ENCODE data around the gene TMEM179. TPM values are rescaled to one million over a fixed set of nuclear protein-coding genes. Genes with fewer than 3 reads are reported as not detected.

TMEM179 gene
- total and polyA plus RNA-seq, 2 donors (not counting 1 experiment from before 2014, with no cell fraction given): not detected

DNA sequence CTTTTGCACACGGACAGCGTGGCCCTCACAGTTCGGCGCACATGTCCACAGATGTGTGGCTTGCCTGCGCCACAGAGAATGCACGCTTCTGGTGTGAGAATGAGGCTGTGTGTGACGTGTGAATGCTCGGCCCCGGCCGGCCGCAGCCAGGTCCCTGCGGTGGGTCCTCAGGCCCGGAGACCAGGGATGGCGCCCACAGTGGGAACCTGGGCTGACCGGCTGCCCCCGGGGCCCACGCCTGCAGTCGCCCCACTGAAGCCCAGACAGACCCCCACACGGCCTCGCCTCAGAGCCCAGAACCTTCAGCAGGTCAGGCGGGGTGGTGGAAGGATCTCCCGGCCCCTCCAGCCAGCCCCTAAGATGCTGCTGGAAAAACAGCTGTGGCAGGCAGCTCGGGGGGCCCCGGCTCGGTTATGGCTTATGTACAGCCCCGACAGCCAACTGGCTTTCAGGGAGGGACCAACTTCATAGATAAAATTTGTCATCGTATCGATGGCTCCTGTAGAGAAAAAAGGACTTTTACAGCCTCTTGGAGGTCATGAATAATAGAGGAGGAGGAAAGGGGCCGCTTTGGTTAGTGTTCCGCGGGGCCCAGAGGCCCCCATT, 29.5 kb downstream of the TMEM179 start:
- Histone ChIP-seq H3K9ac (ENCODE audit: low read length) (no peak overlapping the region), H4K20me1 (ENCODE audit: control insufficient read depth, insufficient read depth, low read length, poor library complexity, severe bottlenecking) (no peaks in the 10 kb centered on the region), H3K27me3 (replicated peaks in 1 of 4; ENCODE audit: control extremely low read depth in 1 of 4, control insufficient read depth in 3 of 4, insufficient read depth in 4 of 4, low read length in 3 of 4) (no peaks in the 10 kb centered on the region), H3K4me2 (replicated peaks; ENCODE audit: low read depth, low read length, poor library complexity, severe bottlenecking) (no peak overlapping the region), H3K9me3 (ENCODE audit: control extremely low read depth in 1 of 3, control insufficient read depth in 2 of 3, insufficient read depth in 1 of 3, low read length in 2 of 3) (no peaks in the 10 kb centered on the region), H2AFZ (ENCODE audit: insufficient read depth, low read depth, low read length, poor library complexity, severe bottlenecking) (no peak overlapping the region), H3K79me2 (ENCODE audit: control insufficient read depth, insufficient read depth, low read length) (no peaks in the 10 kb centered on the region), H3K4me1 (ENCODE audit: control insufficient read depth in 2 of 2, insufficient read depth in 2 of 2, low read length in 2 of 2) (no peaks in the 10 kb centered on the region), H3K4me3 (ENCODE audit: control extremely low read depth in 1 of 5, extremely low read depth in 1 of 5, insufficient read depth in 1 of 5, low read depth in 2 of 5, low read length in 4 of 5) (no peak overlapping the region), H3K36me3 (replicated peaks in 1 of 2; ENCODE audit: control extremely low read depth in 1 of 2, control insufficient read depth in 1 of 2, extremely low read depth in 1 of 2, insufficient read depth in 2 of 2, low read length in 1 of 2) (no peaks in the 10 kb centered on the region), H3K27ac (ENCODE audit: low read length in 2 of 2) (no peak overlapping the region)
- no peak for ATAC-seq (ENCODE audit: low read depth)
- Mint-ChIP-seq H3K27me3 (no peaks in the 10 kb centered on the region), H3K27ac (no peak overlapping the region), H3K4me3 (no peak overlapping the region), H3K4me1 (no peaks in the 10 kb centered on the region), H3K9me3 (ENCODE audit: insufficient read depth) (no peaks in the 10 kb centered on the region)
- DNase-seq: no peak
- ChIA-PET CTCF (no interaction called here), POLR2A (no interaction called here)
- intact Hi-C loops (cut with micrococcal nuclease): no loop called here
- TF ChIP-seq EZH2 (IDR thresholded peaks at IDR 0.05; ENCODE audit: borderline replicate concordance, insufficient read depth, low read depth, low read length, poor library complexity, severe bottlenecking): no peak
- TF ChIP-seq, protein P1, sequence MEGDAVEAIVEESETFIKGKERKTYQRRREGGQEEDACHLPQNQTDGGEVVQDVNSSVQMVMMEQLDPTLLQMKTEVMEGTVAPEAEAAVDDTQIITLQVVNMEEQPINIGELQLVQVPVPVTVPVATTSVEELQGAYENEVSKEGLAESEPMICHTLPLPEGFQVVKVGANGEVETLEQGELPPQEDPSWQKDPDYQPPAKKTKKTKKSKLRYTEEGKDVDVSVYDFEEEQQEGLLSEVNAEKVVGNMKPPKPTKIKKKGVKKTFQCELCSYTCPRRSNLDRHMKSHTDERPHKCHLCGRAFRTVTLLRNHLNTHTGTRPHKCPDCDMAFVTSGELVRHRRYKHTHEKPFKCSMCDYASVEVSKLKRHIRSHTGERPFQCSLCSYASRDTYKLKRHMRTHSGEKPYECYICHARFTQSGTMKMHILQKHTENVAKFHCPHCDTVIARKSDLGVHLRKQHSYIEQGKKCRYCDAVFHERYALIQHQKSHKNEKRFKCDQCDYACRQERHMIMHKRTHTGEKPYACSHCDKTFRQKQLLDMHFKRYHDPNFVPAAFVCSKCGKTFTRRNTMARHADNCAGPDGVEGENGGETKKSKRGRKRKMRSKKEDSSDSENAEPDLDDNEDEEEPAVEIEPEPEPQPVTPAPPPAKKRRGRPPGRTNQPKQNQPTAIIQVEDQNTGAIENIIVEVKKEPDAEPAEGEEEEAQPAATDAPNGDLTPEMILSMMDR (IDR thresholded peaks at IDR 0.05): no peak
- 88% methylated on average over 30 of the region's 31 CpGs for WGBS (ENCODE audit: insufficient coverage)

DNA sequence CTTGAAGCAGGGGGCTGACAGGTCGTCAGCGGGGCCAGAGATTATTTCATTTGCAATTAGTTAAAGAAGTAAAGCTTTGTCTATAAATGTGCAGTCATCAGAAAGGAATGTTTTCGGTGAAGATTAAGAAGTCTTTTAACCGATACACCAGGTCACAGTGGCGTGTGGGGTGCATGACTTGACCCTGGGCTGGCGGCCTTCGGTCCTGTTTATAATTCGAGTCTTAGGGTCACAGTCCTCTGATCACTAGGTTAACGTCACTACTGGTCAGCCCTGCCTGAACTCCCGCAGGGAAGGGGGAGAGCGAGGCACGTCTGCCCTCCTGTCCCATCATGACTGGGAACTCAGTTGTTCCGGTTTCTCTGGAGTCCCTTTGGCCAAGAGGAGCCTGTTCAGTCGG, 30.0 kb downstream of the TMEM179 start:
- DNase-seq (no peak), ATAC-seq (ENCODE audit: low read depth) (no peak)
- H3K79me2 ChIP-seq (ENCODE audit: control insufficient read depth, insufficient read depth, low read length): no peaks in the 10 kb centered on the region
- Mint-ChIP-seq H3K4me1 (no peaks in the 10 kb centered on the region), H3K27me3 (no peaks in the 10 kb centered on the region), H3K27ac (no peak overlapping the region), H3K4me3 (no peak overlapping the region), H3K9me3 (ENCODE audit: insufficient read depth) (no peaks in the 10 kb centered on the region)
- intact Hi-C loops (cut with micrococcal nuclease): no loop called here
- CTCF ChIA-PET: no interaction called here
- H3K9ac ChIP-seq (ENCODE audit: low read length): no peak overlapping the region
- POLR2A ChIA-PET: no interaction called here
- no peaks in the 10 kb centered on the region for H3K36me3 ChIP-seq (replicated peaks in 1 of 2; ENCODE audit: control extremely low read depth in 1 of 2, control insufficient read depth in 1 of 2, extremely low read depth in 1 of 2, insufficient read depth in 2 of 2, low read length in 1 of 2)
- H3K4me3 ChIP-seq (ENCODE audit: control extremely low read depth in 1 of 5, extremely low read depth in 1 of 5, insufficient read depth in 1 of 5, low read depth in 2 of 5, low read length in 4 of 5): no peak overlapping the region
- no peaks in the 10 kb centered on the region for H3K4me1 ChIP-seq (ENCODE audit: control insufficient read depth in 2 of 2, insufficient read depth in 2 of 2, low read length in 2 of 2)
- no peaks in the 10 kb centered on the region for H4K20me1 ChIP-seq (ENCODE audit: control insufficient read depth, insufficient read depth, low read length, poor library complexity, severe bottlenecking)
- 84% methylated on average over 14 of the region's 14 CpGs for WGBS (ENCODE audit: insufficient coverage)
- no peak overlapping the region for H2AFZ ChIP-seq (ENCODE audit: insufficient read depth, low read depth, low read length, poor library complexity, severe bottlenecking)
- no peaks in the 10 kb centered on the region for H3K9me3 ChIP-seq (ENCODE audit: control extremely low read depth in 1 of 3, control insufficient read depth in 2 of 3, insufficient read depth in 1 of 3, low read length in 2 of 3)
- H3K27ac ChIP-seq (ENCODE audit: low read length in 2 of 2): no peak overlapping the region
- no peak for TF ChIP-seq EZH2 (IDR thresholded peaks at IDR 0.05; ENCODE audit: borderline replicate concordance, insufficient read depth, low read depth, low read length, poor library complexity, severe bottlenecking)
- TF ChIP-seq, protein P1 (IDR thresholded peaks at IDR 0.05): no peak
- no peak overlapping the region for H3K4me2 ChIP-seq (replicated peaks; ENCODE audit: low read depth, low read length, poor library complexity, severe bottlenecking)
- no peaks in the 10 kb centered on the region for H3K27me3 ChIP-seq (replicated peaks in 1 of 4; ENCODE audit: control extremely low read depth in 1 of 4, control insufficient read depth in 3 of 4, insufficient read depth in 4 of 4, low read length in 3 of 4)

Data from B cell (primary cell).